ENCODE results near the gene TIGD7. TPM values are rescaled to one million over a fixed set of nuclear protein-coding genes. Genes with fewer than 3 reads are reported as not detected.

The TIGD7 gene
- total RNA-seq, 1 experiment from 2014 or later: 4.2 TPM

DNA sequence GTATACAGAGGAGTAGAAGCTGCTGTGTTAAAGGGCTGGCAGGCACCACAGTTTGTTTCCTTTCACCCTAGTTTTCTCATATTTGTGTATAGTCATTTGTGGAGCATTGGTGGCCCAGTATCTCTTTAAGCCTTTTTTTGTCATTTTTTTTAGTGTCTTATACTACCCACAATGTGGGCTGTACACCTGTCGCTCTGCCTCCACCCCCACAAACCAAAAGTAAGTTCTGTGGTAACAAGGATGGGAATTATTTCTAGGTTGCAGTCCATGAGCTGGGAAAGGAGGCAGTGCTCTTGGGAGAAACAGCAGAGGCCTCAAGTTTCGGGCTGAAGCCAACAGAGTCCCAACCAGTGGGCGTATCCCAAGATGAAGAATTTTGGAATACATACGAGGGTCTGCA is 6.3 kb upstream of the TIGD7 start:
- H4K20me1 ChIP-seq (ENCODE audit: control insufficient read depth, insufficient read depth, insufficient read length): no peaks in the 10 kb centered on the region
- Mint-ChIP-seq H3K4me3 (no peak overlapping the region), H3K27me3 (ENCODE audit: low read depth) (no peaks in the 10 kb centered on the region; the same call in none of the 2 replicates), H3K36me3 (ENCODE audit: insufficient read depth in 1 of 3, low read depth in 3 of 3) (peaks cover 98 to 100% (median 98%) of the 10 kb centered on the region in 3 experiments), H3K9me3 (peaks cover 97% of the 10 kb centered on the region in 2 experiments), H3K4me1 (no peaks in the 10 kb centered on the region), H3K27ac (no peak overlapping the region)
- H2BK20ac ChIP-seq (ENCODE audit: low read depth, low read length, poor library complexity, severe bottlenecking): no peak overlapping the region
- H3K23me2 ChIP-seq (ENCODE audit: insufficient read length, low read depth, low read length, poor library complexity, severe bottlenecking): no peaks in the 10 kb centered on the region
- no peak overlapping the region for H2BK5ac ChIP-seq (ENCODE audit: insufficient read length, low read length)
- no CpG with 5 or more reads among the region's 4 CpGs for WGBS (ENCODE audit: extremely low coverage, insufficient read length, low lambda C conversion rate)
- TF ChIP-seq, protein P1, sequence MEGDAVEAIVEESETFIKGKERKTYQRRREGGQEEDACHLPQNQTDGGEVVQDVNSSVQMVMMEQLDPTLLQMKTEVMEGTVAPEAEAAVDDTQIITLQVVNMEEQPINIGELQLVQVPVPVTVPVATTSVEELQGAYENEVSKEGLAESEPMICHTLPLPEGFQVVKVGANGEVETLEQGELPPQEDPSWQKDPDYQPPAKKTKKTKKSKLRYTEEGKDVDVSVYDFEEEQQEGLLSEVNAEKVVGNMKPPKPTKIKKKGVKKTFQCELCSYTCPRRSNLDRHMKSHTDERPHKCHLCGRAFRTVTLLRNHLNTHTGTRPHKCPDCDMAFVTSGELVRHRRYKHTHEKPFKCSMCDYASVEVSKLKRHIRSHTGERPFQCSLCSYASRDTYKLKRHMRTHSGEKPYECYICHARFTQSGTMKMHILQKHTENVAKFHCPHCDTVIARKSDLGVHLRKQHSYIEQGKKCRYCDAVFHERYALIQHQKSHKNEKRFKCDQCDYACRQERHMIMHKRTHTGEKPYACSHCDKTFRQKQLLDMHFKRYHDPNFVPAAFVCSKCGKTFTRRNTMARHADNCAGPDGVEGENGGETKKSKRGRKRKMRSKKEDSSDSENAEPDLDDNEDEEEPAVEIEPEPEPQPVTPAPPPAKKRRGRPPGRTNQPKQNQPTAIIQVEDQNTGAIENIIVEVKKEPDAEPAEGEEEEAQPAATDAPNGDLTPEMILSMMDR (conservative IDR thresholded peaks at IDR 0.05): no peak
- no peaks in the 10 kb centered on the region for H3K4me1 ChIP-seq (ENCODE audit: insufficient read depth, low read length)
- no peak overlapping the region for H3K23ac ChIP-seq (ENCODE audit: insufficient read length, low read depth, low read length)
- no peak overlapping the region for H3K14ac ChIP-seq (ENCODE audit: insufficient read depth, low read length)
- H3K27ac ChIP-seq (ENCODE audit: insufficient read length, low read depth, low read length): no peak overlapping the region
- no peak overlapping the region for H2BK12ac ChIP-seq (ENCODE audit: insufficient read length, low read depth, low read length)
- H3T11ph ChIP-seq (ENCODE audit: low read length): no peak overlapping the region
- no peak overlapping the region for H4K5ac ChIP-seq (ENCODE audit: insufficient read length, low read depth, low read length)
- H3K4me2 ChIP-seq (ENCODE audit: insufficient read depth, insufficient read length, low read length): no peak overlapping the region
- H3K27me3 ChIP-seq (ENCODE audit: insufficient read depth, low read length): no peaks in the 10 kb centered on the region
- no peak overlapping the region for H2BK120ac ChIP-seq (ENCODE audit: low read depth, low read length, poor library complexity, severe bottlenecking)
- H4K8ac ChIP-seq (replicated peaks; ENCODE audit: insufficient read length, low read depth, low read length): no peak overlapping the region
- no peak overlapping the region for H3K56ac ChIP-seq (ENCODE audit: insufficient read length, low read depth, low read length)
- no peak overlapping the region for H4K91ac ChIP-seq (ENCODE audit: insufficient read length, low read depth, low read length)
- no peak overlapping the region for H2BK15ac ChIP-seq (ENCODE audit: low read depth, low read length)
- no peaks in the 10 kb centered on the region for H3K79me1 ChIP-seq (ENCODE audit: insufficient read depth, low read depth, low read length, poor library complexity, severe bottlenecking)
- peaks cover 77% of the 10 kb centered on the region for H3K9me3 ChIP-seq (ENCODE audit: control insufficient read depth, low read depth, low read length)
- H3K9ac ChIP-seq (ENCODE audit: extremely low read depth, insufficient read length, low read length): no peak overlapping the region
- no peaks in the 10 kb centered on the region for H3K79me2 ChIP-seq (ENCODE audit: insufficient read depth, low read length)
- H3K18ac ChIP-seq (ENCODE audit: insufficient read length, low read depth, low read length): no peak overlapping the region
- H2AK5ac ChIP-seq (ENCODE audit: insufficient read length, low read length): no peak overlapping the region
- no peak overlapping the region for H2AFZ ChIP-seq (ENCODE audit: low read length)
- DNase-seq: no peak
- H3K4ac ChIP-seq (ENCODE audit: low read depth, low read length): no peak overlapping the region

Measured in H9 (cell line).